Activated CD4-positive, alpha-beta T cell treated with anti-CD3 and anti-CD28 coated beads for 36 hours (primary cell): ENCODE results near the gene UBAP1. TPM values are rescaled to one million over a fixed set of nuclear protein-coding genes. Genes with fewer than 3 reads are reported as not detected.

ENCODE experiments used
- ATAC-seq: fragments of 200-7000 bp; cut with Tn5 transposase; one replicate; pipeline ENCODE4 v1.10.0; 2021; ENCODE audit warnings: mild to moderate bottlenecking, moderate library complexity
- CTCF ChIA-PET: fragments of 350-600 bp; sonication (Branson Sonifier 250); formaldehyde crosslinking; loops from one replicate; lab custom pipeline; 2021; ENCODE audit warnings: antibody characterized with exemption; lab: Charles Lee
- POLR2A ChIA-PET: fragments of 350-600 bp; sonication (Branson Sonifier 250); formaldehyde crosslinking; loops from one replicate; lab custom pipeline; 2021; ENCODE audit warnings: antibody characterized with exemption, inconsistent platforms; lab: Charles Lee
- DNase-seq: peaks from one replicate; pipeline ENCODE4 v3.0.0-alpha.2; 2020
- H3K27ac Mint-ChIP-seq: one replicate; pipeline ENCODE4 v1.8.0; 2021; ENCODE audit warnings: mixed read lengths
- H3K27me3 Mint-ChIP-seq: one replicate; pipeline ENCODE4 v1.8.0; 2021; ENCODE audit warnings: mixed read lengths
- H3K36me3 Mint-ChIP-seq: one replicate; pipeline ENCODE4 v1.8.0; 2021; ENCODE audit warnings: low read depth, mixed read lengths
- H3K4me1 Mint-ChIP-seq: one replicate; pipeline ENCODE4 v1.8.0; 2021; ENCODE audit warnings: mixed read lengths
- H3K4me3 Mint-ChIP-seq: one replicate; pipeline ENCODE4 v1.8.0; 2021; ENCODE audit warnings: mild to moderate bottlenecking, moderate library complexity, mixed read lengths
- H3K9me3 Mint-ChIP-seq: one replicate; pipeline ENCODE4 v1.8.0; 2021; ENCODE audit warnings: low read depth, mixed read lengths
- intact Hi-C, 2 experiments: fragments of 100-400 bp; cut with DNase I in 1 of 2; cut with micrococcal nuclease in 1 of 2; formaldehyde crosslinking; loops; one replicate each; pipeline versions ENCODE4 v1.14.2 to v1.15.1; 2022 to 2024; cut with DNase I, micrococcal nuclease
- total RNA-seq, 2 experiments: library from RNA; stranded (reverse); gene quantifications; one replicate each; pipeline ENCODE4 v1.2.3, GENCODE V29; 2021

Gene UBAP1
- total RNA-seq, 2 experiments from 2014 or later = 29.5 to 43.3 TPM

DNA sequence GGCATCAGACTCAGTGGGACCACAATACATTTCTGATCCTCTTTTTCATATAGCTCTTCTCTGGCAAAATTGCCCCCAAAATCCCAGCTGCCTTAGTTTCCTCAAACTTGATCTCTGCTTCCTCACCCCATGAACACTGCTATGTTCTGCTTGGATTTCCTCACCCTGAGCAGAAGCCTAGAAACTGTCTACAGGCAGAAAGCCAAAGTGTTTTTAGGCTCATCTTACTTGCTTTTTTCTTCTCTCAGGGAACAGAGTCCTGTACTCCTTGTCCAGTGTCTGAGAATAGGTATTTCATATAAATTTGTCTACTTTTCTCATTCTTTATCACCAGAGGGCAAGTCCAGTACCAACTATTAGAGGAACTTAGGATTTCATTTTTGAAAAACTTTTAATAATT lies 21.5 kb upstream of the UBAP1 start:
- ChIA-PET CTCF (no interaction called here), POLR2A (no interaction called here)
- no peaks in the 10 kb centered on the region for H3K9me3 Mint-ChIP-seq

DNA sequence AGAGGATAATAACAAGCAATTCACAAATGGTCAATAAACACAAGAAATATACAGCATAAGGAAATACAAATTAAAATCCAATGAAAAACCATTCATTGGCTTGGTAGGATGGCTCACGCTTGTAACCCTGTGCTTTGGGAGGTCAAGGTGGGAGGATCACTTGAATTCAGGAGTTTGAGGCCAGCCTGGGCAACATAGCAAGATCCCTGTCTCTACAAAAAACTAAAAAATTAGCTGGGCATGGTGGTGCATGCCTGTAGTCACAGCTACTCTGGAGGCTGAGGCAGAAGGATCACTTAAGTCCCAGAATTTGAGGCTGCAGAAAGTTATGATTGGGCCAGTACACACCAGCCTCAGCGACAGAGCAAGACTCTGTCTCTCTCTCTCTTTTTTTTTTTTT lies 20.9 kb upstream of the UBAP1 start:
- Mint-ChIP-seq H3K4me3 (no peak overlapping the region), H3K27ac (no peak overlapping the region), H3K36me3 (no peaks in the 10 kb centered on the region), H3K4me1 (no peaks in the 10 kb centered on the region), H3K9me3 (no peaks in the 10 kb centered on the region), H3K27me3 (no peaks in the 10 kb centered on the region)
- ATAC-seq (no peak), DNase-seq (no peak)
- intact Hi-C loops = no loop called here
- POLR2A ChIA-PET = no interaction called here
- CTCF ChIA-PET = interaction anchor here (0.7 to 1.6 kb wide), 2 partner anchors 14 to 219 kb away, joined by 3 read pairs; partner anchors contain the start of gene MYORG

More for the DNA sequence above, 21.5 kb upstream of the UBAP1 start:
- Mint-ChIP-seq H3K4me3 (no peak overlapping the region), H3K27ac (no peak overlapping the region), H3K4me1 (no peaks in the 10 kb centered on the region), H3K36me3 (no peaks in the 10 kb centered on the region), H3K27me3 (no peaks in the 10 kb centered on the region)
- intact Hi-C loops = no loop called here
- DNase-seq = no peak
- no peak for ATAC-seq

DNA sequence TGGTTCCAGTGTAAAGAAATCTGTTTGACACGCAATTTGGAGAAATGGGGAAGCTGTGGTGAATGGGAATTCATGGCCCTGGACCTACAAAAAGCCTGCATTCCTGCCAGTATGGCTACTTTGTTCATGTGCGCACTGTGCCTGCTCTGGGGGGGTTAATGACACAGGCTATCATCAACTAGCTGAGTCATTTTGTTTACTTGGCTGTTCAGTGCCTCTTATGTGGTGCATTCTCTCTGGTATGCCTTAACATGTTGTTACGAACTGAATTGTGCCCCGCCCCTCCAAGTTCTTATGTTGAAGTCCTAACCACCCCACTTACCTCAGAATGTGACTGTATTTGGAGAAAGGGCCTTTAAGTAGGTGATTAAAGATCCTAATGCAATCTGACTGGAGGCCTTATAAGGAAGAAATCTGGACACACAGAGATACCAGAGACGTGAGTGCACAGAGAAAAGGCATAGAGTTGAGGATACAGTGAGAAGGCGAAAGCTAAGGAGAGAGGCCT lies 20.4 kb upstream of the UBAP1 start:
- no peak overlapping the region for H3K27ac Mint-ChIP-seq
- ChIA-PET CTCF (interaction anchor here (0.7 to 1.6 kb wide), 2 partner anchors 13 to 218 kb away, joined by 3 read pairs; partner anchors contain the start of gene MYORG), POLR2A (no interaction called here)
- no peaks in the 10 kb centered on the region for H3K27me3 Mint-ChIP-seq
- intact Hi-C loops = no loop called here
- DNase-seq (no peak), ATAC-seq (no peak)
- no peaks in the 10 kb centered on the region for H3K36me3 Mint-ChIP-seq
- H3K4me3 Mint-ChIP-seq = no peak overlapping the region
- no peaks in the 10 kb centered on the region for H3K4me1 Mint-ChIP-seq
- H3K9me3 Mint-ChIP-seq = no peaks in the 10 kb centered on the region

DNA sequence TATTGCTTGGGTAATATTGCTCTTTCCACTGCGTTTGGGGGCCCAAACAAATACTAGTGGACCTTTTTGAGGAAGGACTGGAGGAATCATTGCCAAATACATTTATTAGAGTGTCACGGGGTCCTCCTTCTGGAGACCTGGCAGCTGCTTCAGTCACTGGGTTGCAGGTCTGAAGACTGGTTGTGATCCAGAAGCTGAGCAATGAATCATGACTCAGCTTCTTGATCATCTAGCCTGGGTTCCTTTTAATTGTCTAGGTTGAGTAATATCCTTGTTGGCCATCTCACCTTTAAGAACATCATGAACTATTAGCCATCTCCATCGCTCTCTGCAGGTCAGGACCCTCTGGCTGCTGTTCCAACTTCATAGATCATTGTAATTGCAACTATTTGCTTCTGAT lies 15.4 kb upstream of the UBAP1 start:
- no peaks in the 10 kb centered on the region for H3K27me3 Mint-ChIP-seq
- CTCF ChIA-PET = interaction anchor here (1.1 kb wide), 1 partner anchor 15 kb away, joined by 5 read pairs; the partner anchor contains the start of gene UBAP1
- no peaks in the 10 kb centered on the region for H3K9me3 Mint-ChIP-seq
- intact Hi-C loops = no loop called here
- ATAC-seq (no peak), DNase-seq (no peak)
- no peaks in the 10 kb centered on the region for H3K36me3 Mint-ChIP-seq
- H3K4me1 Mint-ChIP-seq = no peaks in the 10 kb centered on the region
- H3K4me3 Mint-ChIP-seq = no peak overlapping the region
- POLR2A ChIA-PET = interaction anchor here (0.6 kb wide), 1 partner anchor 158 kb away, joined by 4 read pairs; no protein-coding TSS in a partner anchor
- no peak overlapping the region for H3K27ac Mint-ChIP-seq

DNA sequence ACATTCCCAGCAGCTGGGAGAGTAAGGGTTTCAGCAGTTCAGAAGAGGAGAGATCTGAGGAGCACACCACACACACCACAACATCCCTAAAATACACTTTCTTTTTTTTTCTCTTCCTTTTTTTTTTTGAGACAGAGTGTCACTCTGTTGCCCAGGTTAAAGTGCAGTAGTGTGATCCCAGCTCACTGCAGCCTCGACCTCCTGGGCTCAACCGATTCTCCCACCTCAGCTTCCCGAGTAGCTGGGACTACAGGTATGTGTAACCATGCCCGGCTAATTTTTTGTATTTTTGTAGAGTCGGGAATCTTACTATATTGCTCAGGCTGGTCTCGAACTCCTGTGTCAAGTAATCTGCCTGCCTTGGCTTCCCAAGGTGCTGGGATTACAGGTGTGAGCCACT lies 9.7 kb upstream of the UBAP1 start:
- H3K9me3 Mint-ChIP-seq = no peaks in the 10 kb centered on the region
- ChIA-PET CTCF (interaction anchor here (0.7 to 1.3 kb wide), 2 partner anchors 10 to 70 kb away, joined by 3 read pairs; partner anchors contain the start of gene UBAP1), POLR2A (no interaction called here)
- H3K27me3 Mint-ChIP-seq = no peaks in the 10 kb centered on the region
- no peak overlapping the region for H3K27ac Mint-ChIP-seq
- peaks cover 11% of the 10 kb centered on the region for H3K4me1 Mint-ChIP-seq
- intact Hi-C loops = no loop called here
- no peaks in the 10 kb centered on the region for H3K36me3 Mint-ChIP-seq
- H3K4me3 Mint-ChIP-seq = no peak overlapping the region
- DNase-seq (no peak), ATAC-seq (no peak)

DNA sequence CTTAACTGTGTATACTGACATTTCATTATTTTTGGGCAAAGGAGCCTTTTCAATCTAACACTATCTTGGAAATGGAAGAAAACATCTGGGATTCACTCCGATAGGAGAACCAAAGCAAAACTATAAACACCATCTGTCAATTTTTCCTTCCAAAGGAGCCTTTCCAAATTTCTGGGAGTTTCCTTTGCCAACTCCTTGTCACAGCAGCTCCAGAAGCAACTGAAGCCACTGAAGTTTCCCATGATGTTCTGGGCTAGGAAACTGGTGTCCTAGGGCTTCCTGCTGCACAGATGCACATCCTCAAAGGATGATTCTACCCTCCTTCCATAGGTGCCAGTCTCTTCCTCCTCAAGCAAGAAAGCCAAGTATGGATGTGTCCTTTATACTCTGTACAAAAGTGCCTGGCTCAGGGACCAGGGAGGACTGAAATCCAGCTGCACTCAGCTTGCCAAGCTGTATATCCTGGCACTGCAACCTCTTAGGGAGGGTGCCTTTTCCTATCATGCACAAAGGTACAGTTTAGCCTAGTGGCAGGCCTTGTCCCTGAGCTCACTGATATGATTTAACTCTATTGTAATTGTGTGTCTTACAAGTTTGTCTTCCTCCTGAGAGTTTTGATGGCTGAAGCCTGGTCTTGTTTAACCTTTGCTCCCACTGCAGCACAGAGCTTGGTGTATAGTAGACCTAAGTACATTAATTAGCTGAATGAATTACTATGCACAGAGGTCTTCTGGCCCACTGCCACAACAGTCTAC lies 8.4 kb upstream of the UBAP1 start:
- Mint-ChIP-seq H3K4me3 (no peak overlapping the region), H3K36me3 (no peaks in the 10 kb centered on the region), H3K9me3 (no peaks in the 10 kb centered on the region), H3K27ac (no peak overlapping the region), H3K4me1 (peaks cover 11% of the 10 kb centered on the region), H3K27me3 (no peaks in the 10 kb centered on the region)
- POLR2A ChIA-PET = no interaction called here
- DNase-seq = no peak
- no peak for ATAC-seq
- intact Hi-C loops = loop anchor here in 1 of 2 experiments (10.0 kb wide), 4 partner anchors 444 to 1616 kb away; partner anchors contain the start of genes NFX1, NOL6, RPP25L and SMIM27
- CTCF ChIA-PET = interaction anchor here (0.6 to 1.5 kb wide), 6 partner anchors 8 to 102 kb away, joined by 3 to 6 read pairs (median 4); partner anchors contain the start of gene UBAP1

- CTCF ChIA-PET = interaction anchor here (0.6 to 0.7 kb wide), 3 partner anchors 13 to 161 kb away, joined by 3 to 4 read pairs (median 3); no protein-coding TSS in a partner anchor
- DNase-seq (peak; percentile 64), ATAC-seq (peak; percentile 89)
- Mint-ChIP-seq H3K4me3 (peak overlapping the region; percentile 50), H3K36me3 (no peaks in the 10 kb centered on the region), H3K4me1 (peaks cover 15% of the 10 kb centered on the region), H3K27me3 (no peaks in the 10 kb centered on the region), H3K27ac (peak overlapping the region; percentile 61), H3K9me3 (no peaks in the 10 kb centered on the region)
- intact Hi-C loops = loop anchor here in 1 of 2 experiments (10.0 kb wide), 4 partner anchors 443 to 1617 kb away; partner anchors contain the start of genes NFX1, NOL6, RPP25L and SMIM27
- POLR2A ChIA-PET = interaction anchor here (0.6 to 0.7 kb wide), 2 partner anchors 81 to 93 kb away, joined by 3 to 5 read pairs; no protein-coding TSS in a partner anchor
These were observed 6.9 kb upstream of the UBAP1 start for GRCh38 chr9:34171753-34172535.

- H3K27me3 Mint-ChIP-seq = no peaks in the 10 kb centered on the region
- H3K9me3 Mint-ChIP-seq = no peaks in the 10 kb centered on the region
- ATAC-seq (no peak), DNase-seq (no peak)
- CTCF ChIA-PET = no interaction called here
- POLR2A ChIA-PET = interaction anchor here (0.6 kb wide), 1 partner anchor 279 kb away, joined by 8 read pairs; no protein-coding TSS in a partner anchor
- peaks cover 7% of the 10 kb centered on the region for H3K36me3 Mint-ChIP-seq
- intact Hi-C loops = loop anchor here (5.0 to 10.0 kb wide), 5 partner anchors 201 to 1621 kb away; partner anchors contain the start of genes MYORG (in 1 of the 2), NFX1 (in 1 of the 2), NOL6 (in 1 of the 2) and RPP25L (in 1 of the 2)
- peaks cover 27% of the 10 kb centered on the region for H3K4me1 Mint-ChIP-seq
- H3K27ac Mint-ChIP-seq = no peak overlapping the region
- H3K4me3 Mint-ChIP-seq = no peak overlapping the region
These were observed 2.8 kb upstream of the UBAP1 start for GRCh38 chr9:34176089-34176488.

GRCh38 chr9:34177593-34178435 lies 1.0 kb upstream of the UBAP1 start:
- intact Hi-C loops = loop anchor here (1.0 to 10.0 kb wide), 9 partner anchors 52 to 1623 kb away; partner anchors contain the start of genes DCAF12 (in 1 of the 2), MYORG (in 1 of the 2), NFX1 (in 1 of the 2) and NOL6 (in 1 of the 2)
- DNase-seq (no peak), ATAC-seq (no peak)
- peaks cover 20% of the 10 kb centered on the region for H3K4me1 Mint-ChIP-seq
- ChIA-PET CTCF (interaction anchor here (0.6 to 1.7 kb wide), 8 partner anchors 8 to 201 kb away, joined by 3 to 5 read pairs (median 3); no protein-coding TSS in a partner anchor), POLR2A (interaction anchor here (1.0 to 1.4 kb wide), 2 partner anchors 51 to 129 kb away, joined by 7 to 10 read pairs; partner anchors contain the start of genes DCAF12 and UBAP2)
- H3K36me3 Mint-ChIP-seq = peaks cover 9% of the 10 kb centered on the region
- peak overlapping the region; percentile 96 for H3K27ac Mint-ChIP-seq
- no peaks in the 10 kb centered on the region for H3K27me3 Mint-ChIP-seq
- peak overlapping the region; percentile 93 for H3K4me3 Mint-ChIP-seq
- no peaks in the 10 kb centered on the region for H3K9me3 Mint-ChIP-seq
